HCT116 (cell line): ENCODE data around the gene VWA5A. TPM values are rescaled to one million over a fixed set of nuclear protein-coding genes. Genes with fewer than 3 reads are reported as not detected.
A peak's percentile ranks its signal among the peaks of the same experiment; 100 is the strongest.

ENCODE experiments used
- ATAC-seq: fragments of 200-7000 bp; cut with Tn5 transposase; 2 replicates; pipeline ENCODE4 v1.9.1; 2020; ENCODE audit warnings: mild to moderate bottlenecking, moderate library complexity
- BruUV-seq: library from RNA; stranded (reverse); fragments of 400-500 nt; replicated peaks from 2 replicates; lab custom pipeline; 2021; lab: Mats Ljungman, UMichigan
- CTCF ChIA-PET: fragments of 300-600 bp; sonication (Branson Sonifier 250); formaldehyde crosslinking; loops from one replicate; lab custom pipeline; 2021; ENCODE audit warnings: antibody characterized with exemption; lab: Charles Lee
- POLR2A ChIA-PET: fragments of 300-600, 350-600 bp; sonication (Branson Sonifier 250); formaldehyde crosslinking; loops from one replicate; lab custom pipeline; 2021; ENCODE audit warnings: antibody characterized with exemption; lab: Charles Lee
- RAD21 ChIA-PET, 2 experiments: fragments of 300-600 bp; sonication (Branson Sonifier 250); formaldehyde crosslinking; loops; one replicate each; lab custom pipeline; 2023; ENCODE audit warnings: low total read pairs in 2 of 2; ENCODE audit not compliant: uncharacterized antibody in 2 of 2, unreplicated experiment in 2 of 2, low non-redundant PET in 1 of 2; lab: Charles Lee
- DNase-seq: peaks from one replicate; pipeline ENCODE4 v3.0.0-alpha.2; 2010; ENCODE audit warnings: low read depth, low spot score
- H2AFZ ChIP-seq: fragments of 200-600 bp; shearing (Covaris generic), sonication (generic); 2 replicates; pipeline ENCODE4 v1.6.1; 2017; ENCODE audit warnings: low read depth, mixed run types, mixed read lengths, antibody characterized with exemption, low read length; ENCODE audit not compliant: poor library complexity, severe bottlenecking
- H3K27ac ChIP-seq: 2 replicates; pipeline ENCODE4 v1.5.1; 2012; ENCODE audit warnings: low read depth, low read length
- H3K27me3 ChIP-seq: fragments of 200-600 bp; sonication (generic); 2 replicates; pipeline ENCODE4 v1.6.1; 2016; ENCODE audit warnings: mixed run types, low read length, mixed read lengths; ENCODE audit not compliant: insufficient read depth
- H3K36me3 ChIP-seq, 2 experiments: fragments of 200-500 bp in 1 of 2; fragments of 200-600 bp in 1 of 2; sonication (Bioruptor generic) in 1 of 2; sonication (generic) in 1 of 2; 2 replicates each; pipeline versions ENCODE4 v1.5.1 to v1.6.1; 2014 to 2016; ENCODE audit warnings: low read length in 2 of 2, inconsistent platforms in 1 of 2, mixed read lengths in 1 of 2, mixed run types in 1 of 2; ENCODE audit not compliant: insufficient read depth in 2 of 2, control insufficient read depth in 1 of 2
- H3K4me1 ChIP-seq, 2 experiments: fragments of 200-600 bp in 1 of 2; sonication (generic) in 1 of 2; 2 replicates each; pipeline versions ENCODE4 v1.5.1 to v1.6.1; 2012 to 2017; ENCODE audit warnings: low read length in 2 of 2, inconsistent platforms in 1 of 2, mild to moderate bottlenecking in 1 of 2, mixed read lengths in 1 of 2, mixed run types in 1 of 2, moderate library complexity in 1 of 2; ENCODE audit not compliant: insufficient read depth in 2 of 2, control insufficient read depth in 1 of 2
- H3K4me2 ChIP-seq: fragments of 200-600 bp; sonication (generic); 2 replicates; pipeline ENCODE4 v1.6.1; 2017; ENCODE audit warnings: mixed run types, low read length, mixed read lengths
- H3K4me3 ChIP-seq, 2 experiments: fragments of 200-600 bp in 1 of 2; sonication (generic) in 1 of 2; replicated peaks in 1 of 2; 2 replicates each; pipeline ENCODE4 v1.5.1; 2011 to 2016; ENCODE audit warnings: low read length in 2 of 2, control low read depth in 1 of 2, low read depth in 1 of 2, mild to moderate bottlenecking in 1 of 2, mixed read lengths in 1 of 2, mixed run types in 1 of 2
- H3K79me2 ChIP-seq: fragments of 200-600 bp; sonication (generic); 2 replicates; pipeline ENCODE4 v1.6.1; 2017; ENCODE audit warnings: mild to moderate bottlenecking, mixed run types, low read length, moderate library complexity, mixed read lengths; ENCODE audit not compliant: insufficient read depth
- H3K9ac ChIP-seq: fragments of 200-600 bp; sonication (generic); 2 replicates; pipeline ENCODE4 v1.6.1; 2016; ENCODE audit warnings: low read length, mixed read lengths
- H3K9me2 ChIP-seq: fragments of 200-600 bp; sonication (generic), shearing (Covaris generic); 2 replicates; pipeline ENCODE4 v1.6.1; 2017; ENCODE audit warnings: mixed run types, mild to moderate bottlenecking, moderate library complexity; ENCODE audit not compliant: insufficient read depth
- H3K9me3 ChIP-seq, 2 experiments: fragments of 200-500 bp in 1 of 2; fragments of 200-600 bp in 1 of 2; sonication (Bioruptor generic) in 1 of 2; sonication (generic) in 1 of 2; 2 replicates each; pipeline ENCODE4 v1.6.1; 2014 to 2017; ENCODE audit warnings: low read length in 2 of 2, mixed read lengths in 2 of 2, inconsistent platforms in 1 of 2, low read depth in 1 of 2, mild to moderate bottlenecking in 1 of 2, mixed run types in 1 of 2, moderate library complexity in 1 of 2; ENCODE audit not compliant: control insufficient read depth in 1 of 2, insufficient read depth in 1 of 2
- H4K20me1 ChIP-seq: fragments of 200-600 bp; sonication (generic), shearing (Covaris generic); 2 replicates; pipeline ENCODE4 v1.6.1; 2017; ENCODE audit warnings: mixed run types, mild to moderate bottlenecking, moderate library complexity; ENCODE audit not compliant: insufficient read depth
- CEBPB ChIP-seq: IDR thresholded peaks from 2 replicates; pipeline ENCODE4 v1.6.1; 2012; ENCODE audit warnings: low read depth
- EGR1 ChIP-seq: IDR thresholded peaks from 2 replicates; pipeline ENCODE4 v1.6.1; 2012; ENCODE audit warnings: low read depth
- ELF1 ChIP-seq: IDR thresholded peaks from 2 replicates; pipeline ENCODE4 v1.6.1; 2012; ENCODE audit warnings: low read depth, borderline replicate concordance
- EZH2 ChIP-seq: fragments of 200-600 bp; sonication (generic); IDR thresholded peaks from 2 replicates; pipeline ENCODE4 v1.6.1; 2017; ENCODE audit warnings: antibody characterized with exemption, mixed run types
- EZH2phosphoT487 ChIP-seq: fragments of 200-600 bp; IDR thresholded peaks from 2 replicates; pipeline ENCODE4 v1.6.1; 2018; ENCODE audit warnings: antibody characterized with exemption, borderline replicate concordance
- POLR2AphosphoS5 ChIP-seq: IDR thresholded peaks from 2 replicates; pipeline ENCODE4 v1.6.1; 2011; ENCODE audit warnings: mild to moderate bottlenecking, low read depth, low read length, moderate library complexity
- RAD21 ChIP-seq: IDR thresholded peaks from 2 replicates; pipeline ENCODE4 v1.6.1; 2012; ENCODE audit warnings: low read depth, mild to moderate bottlenecking
- SP1 ChIP-seq: IDR thresholded peaks from 2 replicates; pipeline ENCODE4 v1.6.1; 2012; ENCODE audit warnings: low read depth
- SRF ChIP-seq: IDR thresholded peaks from 2 replicates; pipeline ENCODE4 v1.6.1; 2012; ENCODE audit warnings: low read depth
- TCF7L2 ChIP-seq: IDR thresholded peaks from 2 replicates; pipeline ENCODE4 v1.7.0; 2011; ENCODE audit warnings: borderline replicate concordance, inconsistent platforms; ENCODE audit not compliant: insufficient read depth, insufficient read length; ENCODE audit errors: extremely low read depth
- YY1 ChIP-seq: IDR thresholded peaks from 2 replicates; pipeline ENCODE4 v1.6.1; 2011; ENCODE audit warnings: low read length, low read depth, moderate library complexity, mild to moderate bottlenecking; ENCODE audit not compliant: insufficient replicate concordance; ENCODE audit errors: extremely low read depth
- ZFX ChIP-seq: fragments of 450-650 bp; IDR thresholded peaks from 2 replicates; pipeline ENCODE4 v1.6.1; 2017
- ZNF274 ChIP-seq: fragments of 200-500 bp; sonication (Bioruptor generic); IDR thresholded peaks from 2 replicates; pipeline ENCODE4 v1.6.1; 2014; ENCODE audit warnings: mild to moderate bottlenecking, low read depth, low read length, inconsistent platforms
- intact Hi-C: fragments of 100-400 bp; cut with micrococcal nuclease; formaldehyde crosslinking; loops from 2 replicates; pipeline ENCODE4 v1.10.0; 2022
- total RNA-seq: library from RNA; stranded (reverse); gene quantifications from one replicate; pipeline ENCODE4 v1.2.1, GENCODE V29; 2021; ENCODE audit not compliant: unreplicated experiment
- TF ChIP-seq, protein P1 (sequence below): IDR thresholded peaks from 2 replicates; pipeline ENCODE4 v1.6.1; 2012
- TF ChIP-seq, protein P2 (sequence below): IDR thresholded peaks from 2 replicates; pipeline ENCODE4 v1.6.1; 2012
- TF ChIP-seq, protein P3 (sequence below): IDR thresholded peaks from 2 replicates; pipeline ENCODE4 v1.6.1; 2011; ENCODE audit warnings: mild to moderate bottlenecking, low read length, moderate library complexity; ENCODE audit not compliant: insufficient replicate concordance; ENCODE audit errors: extremely low read depth

Gene VWA5A
- total RNA-seq, 1 experiment from 2014 or later: 5.0 TPM

DNA sequence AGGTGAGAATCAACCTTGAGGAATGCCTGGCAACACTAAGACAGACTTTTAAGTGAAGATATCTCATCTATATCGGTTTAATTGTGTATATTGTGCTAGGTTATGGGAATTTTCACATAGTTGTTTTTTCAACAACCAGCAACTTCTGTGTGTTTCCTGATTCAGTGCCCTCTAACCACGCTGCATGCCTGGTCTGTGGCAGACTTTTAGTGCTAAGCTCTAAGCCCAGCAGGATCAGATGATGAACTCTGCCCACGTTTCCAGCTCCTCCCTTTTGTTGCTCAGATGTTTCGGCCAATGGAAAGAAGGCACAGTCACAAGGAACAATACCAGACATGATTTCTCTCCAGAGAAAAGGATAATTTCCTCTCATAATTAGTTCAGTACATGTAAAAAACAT is 1.4 kb upstream of the VWA5A start:
- ChIA-PET RAD21 (no interaction called here), POLR2A (no interaction called here), CTCF (no interaction called here)
- Histone ChIP-seq H3K9me2 (no peaks in the 10 kb centered on the region), H4K20me1 (no peaks in the 10 kb centered on the region), H3K36me3 (no peaks in the 10 kb centered on the region), H3K9ac (no peak overlapping the region), H3K27me3 (peaks cover 16% of the 10 kb centered on the region; the same call in 1 of the 2 replicates), H3K9me3 (no peaks in the 10 kb centered on the region), H3K4me3 (no peak overlapping the region), H3K27ac (no peak overlapping the region), H3K79me2 (no peaks in the 10 kb centered on the region), H3K4me1 (peaks cover 0 to 16% of the 10 kb centered on the region in 2 experiments; a peak in 2 of 4 replicates), H3K4me2 (no peak overlapping the region), H2AFZ (no peak overlapping the region)
- ATAC-seq (no peak), DNase-seq (no peak)
- no TSS peak for BruUV-seq
- intact Hi-C loops: no loop called here
- TF ChIP-seq ZFX: no peak
- TF ChIP-seq EGR1: no peak
- no peak for TF ChIP-seq YY1
- TF ChIP-seq SP1: no peak
- no peak for TF ChIP-seq ZNF274
- no peak for TF ChIP-seq RAD21
- TF ChIP-seq, protein P1, sequence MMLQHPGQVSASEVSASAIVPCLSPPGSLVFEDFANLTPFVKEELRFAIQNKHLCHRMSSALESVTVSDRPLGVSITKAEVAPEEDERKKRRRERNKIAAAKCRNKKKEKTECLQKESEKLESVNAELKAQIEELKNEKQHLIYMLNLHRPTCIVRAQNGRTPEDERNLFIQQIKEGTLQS: no peak
- no peak for TF ChIP-seq EZH2

DNA sequence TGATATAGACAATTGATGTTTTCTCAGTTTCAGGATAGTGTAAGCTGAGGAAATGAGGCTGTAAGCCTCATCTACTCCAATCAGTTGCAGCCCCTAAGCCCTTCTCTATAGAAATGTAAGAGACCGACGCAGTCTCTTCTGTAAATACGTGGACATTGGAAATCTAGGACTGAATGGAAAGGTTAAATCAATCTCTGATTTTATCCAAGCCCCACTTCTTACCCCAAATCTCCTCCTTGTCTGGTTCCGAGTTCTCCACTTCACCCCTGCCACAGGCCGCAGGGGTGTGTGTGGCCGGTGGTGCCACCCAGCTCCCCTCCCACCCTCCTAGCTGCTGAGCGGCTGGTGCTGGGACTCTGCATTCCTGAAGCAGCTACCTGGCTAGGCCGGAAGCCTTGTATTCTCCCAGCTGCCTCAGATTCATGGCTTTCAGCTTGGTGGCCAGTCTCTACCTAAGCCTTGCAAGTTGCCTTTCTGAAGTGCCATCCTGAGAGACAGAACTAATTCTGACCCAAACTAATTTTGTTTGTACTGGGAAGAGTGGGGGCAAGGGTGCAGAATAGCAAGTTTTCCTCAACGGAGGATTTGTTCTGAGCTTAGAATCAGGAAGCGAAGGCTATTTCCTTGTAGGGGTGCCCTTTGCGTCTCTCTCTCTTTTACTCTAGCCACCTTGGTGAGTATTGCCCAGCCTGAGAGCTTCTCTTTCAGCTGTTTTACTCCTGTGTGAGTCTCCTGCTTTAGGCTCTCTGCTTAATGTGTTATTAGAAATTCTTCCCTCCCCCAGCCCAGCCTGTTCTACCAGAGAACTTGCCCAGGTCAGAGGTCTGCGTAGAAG is 749 bp downstream of the VWA5A start:
- DNase-seq (no peak), ATAC-seq (peak; percentile 24)
- POLR2A ChIA-PET: interaction anchor here (1.1 kb wide), 1 partner anchor 17 kb away, joined by 3 read pairs; no protein-coding TSS in a partner anchor
- Histone ChIP-seq H2AFZ (no peak overlapping the region), H3K9me3 (no peaks in the 10 kb centered on the region), H3K79me2 (no peaks in the 10 kb centered on the region), H3K27me3 (peaks cover 14% of the 10 kb centered on the region; the same call in 1 of the 2 replicates), H3K27ac (no peak overlapping the region; the same call in 1 of the 2 replicates), H3K9me2 (no peaks in the 10 kb centered on the region), H4K20me1 (no peaks in the 10 kb centered on the region), H3K4me2 (peak overlapping the region; percentile 69), H3K9ac (no peak overlapping the region), H3K4me3 (peak overlapping the region; percentile 49 to 54), H3K36me3 (no peaks in the 10 kb centered on the region), H3K4me1 (peaks cover 0 to 16% of the 10 kb centered on the region in 2 experiments; a peak in 2 of 4 replicates)
- RAD21 ChIA-PET: no interaction called here
- intact Hi-C loops: no loop called here
- CTCF ChIA-PET: interaction anchor here (0.8 kb wide), 1 partner anchor 46 kb away, joined by 3 read pairs; no protein-coding TSS in a partner anchor
- TSS peak; percentile 80 for BruUV-seq
- TF ChIP-seq, protein P2, sequence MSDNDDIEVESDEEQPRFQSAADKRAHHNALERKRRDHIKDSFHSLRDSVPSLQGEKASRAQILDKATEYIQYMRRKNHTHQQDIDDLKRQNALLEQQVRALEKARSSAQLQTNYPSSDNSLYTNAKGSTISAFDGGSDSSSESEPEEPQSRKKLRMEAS: no peak
- TF ChIP-seq TCF7L2 (no peak), EZH2phosphoT487 (no peak), EGR1 (no peak), ELF1 (no peak), SRF (no peak), CEBPB (no peak), POLR2AphosphoS5 (no peak), EZH2 (no peak), RAD21 (no peak)
- TF ChIP-seq, protein P3, sequence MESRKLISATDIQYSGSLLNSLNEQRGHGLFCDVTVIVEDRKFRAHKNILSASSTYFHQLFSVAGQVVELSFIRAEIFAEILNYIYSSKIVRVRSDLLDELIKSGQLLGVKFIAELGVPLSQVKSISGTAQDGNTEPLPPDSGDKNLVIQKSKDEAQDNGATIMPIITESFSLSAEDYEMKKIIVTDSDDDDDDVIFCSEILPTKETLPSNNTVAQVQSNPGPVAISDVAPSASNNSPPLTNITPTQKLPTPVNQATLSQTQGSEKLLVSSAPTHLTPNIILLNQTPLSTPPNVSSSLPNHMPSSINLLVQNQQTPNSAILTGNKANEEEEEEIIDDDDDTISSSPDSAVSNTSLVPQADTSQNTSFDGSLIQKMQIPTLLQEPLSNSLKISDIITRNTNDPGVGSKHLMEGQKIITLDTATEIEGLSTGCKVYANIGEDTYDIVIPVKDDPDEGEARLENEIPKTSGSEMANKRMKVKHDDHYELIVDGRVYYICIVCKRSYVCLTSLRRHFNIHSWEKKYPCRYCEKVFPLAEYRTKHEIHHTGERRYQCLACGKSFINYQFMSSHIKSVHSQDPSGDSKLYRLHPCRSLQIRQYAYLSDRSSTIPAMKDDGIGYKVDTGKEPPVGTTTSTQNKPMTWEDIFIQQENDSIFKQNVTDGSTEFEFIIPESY: no peak
- TF ChIP-seq, protein P1: no peak
